ENCODE measurements around the gene TUBGCP3.
"Not testable (repeated sequence)": the region's sequence is repeated elsewhere in the genome, so short reads cannot be mapped to it uniquely, and the experiment has no call there.

TUBGCP3 gene

DNA sequence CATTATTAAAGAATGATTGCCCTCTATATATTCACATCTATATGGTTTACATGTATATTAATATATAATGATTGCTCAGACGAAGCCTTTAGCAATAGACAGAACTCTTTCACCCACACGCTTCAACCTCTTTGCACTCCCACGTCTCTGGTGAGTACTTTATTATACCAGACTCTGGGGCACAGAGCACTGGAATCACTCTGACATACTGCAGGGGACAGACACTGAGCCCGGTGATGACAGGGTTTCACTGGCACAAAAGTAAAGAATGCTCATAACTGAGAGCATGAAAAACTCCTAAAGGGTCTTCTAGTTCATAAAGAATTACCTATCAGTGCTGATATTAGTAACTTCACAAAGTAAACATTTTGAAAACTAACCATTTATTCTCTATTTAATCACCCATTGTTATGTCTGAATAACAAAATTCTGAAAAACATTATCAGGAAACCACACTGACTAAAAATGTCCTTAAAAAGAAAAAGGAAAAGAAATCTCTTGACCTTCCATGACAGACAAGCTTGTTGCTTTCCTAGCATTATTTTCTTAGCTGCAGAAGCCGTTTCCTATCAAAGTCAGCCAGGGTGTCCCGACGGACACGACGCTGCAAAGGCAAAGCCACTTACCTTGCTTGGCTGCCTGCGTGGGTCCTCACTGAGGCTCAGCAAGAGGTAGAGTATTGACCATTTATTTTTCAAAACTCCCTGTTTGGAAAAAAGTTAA is 29.1 kb downstream of the TUBGCP3 start:
- H3K4me3 ChIP-seq (ENCODE audit: low read depth, low read length): no peak overlapping the region
- no peak for DNase-seq (ENCODE audit: low read depth)
- TF ChIP-seq, protein P1, sequence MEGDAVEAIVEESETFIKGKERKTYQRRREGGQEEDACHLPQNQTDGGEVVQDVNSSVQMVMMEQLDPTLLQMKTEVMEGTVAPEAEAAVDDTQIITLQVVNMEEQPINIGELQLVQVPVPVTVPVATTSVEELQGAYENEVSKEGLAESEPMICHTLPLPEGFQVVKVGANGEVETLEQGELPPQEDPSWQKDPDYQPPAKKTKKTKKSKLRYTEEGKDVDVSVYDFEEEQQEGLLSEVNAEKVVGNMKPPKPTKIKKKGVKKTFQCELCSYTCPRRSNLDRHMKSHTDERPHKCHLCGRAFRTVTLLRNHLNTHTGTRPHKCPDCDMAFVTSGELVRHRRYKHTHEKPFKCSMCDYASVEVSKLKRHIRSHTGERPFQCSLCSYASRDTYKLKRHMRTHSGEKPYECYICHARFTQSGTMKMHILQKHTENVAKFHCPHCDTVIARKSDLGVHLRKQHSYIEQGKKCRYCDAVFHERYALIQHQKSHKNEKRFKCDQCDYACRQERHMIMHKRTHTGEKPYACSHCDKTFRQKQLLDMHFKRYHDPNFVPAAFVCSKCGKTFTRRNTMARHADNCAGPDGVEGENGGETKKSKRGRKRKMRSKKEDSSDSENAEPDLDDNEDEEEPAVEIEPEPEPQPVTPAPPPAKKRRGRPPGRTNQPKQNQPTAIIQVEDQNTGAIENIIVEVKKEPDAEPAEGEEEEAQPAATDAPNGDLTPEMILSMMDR (conservative IDR thresholded peaks at IDR 0.05; ENCODE audit: low read depth, low read length): no peak

DNA sequence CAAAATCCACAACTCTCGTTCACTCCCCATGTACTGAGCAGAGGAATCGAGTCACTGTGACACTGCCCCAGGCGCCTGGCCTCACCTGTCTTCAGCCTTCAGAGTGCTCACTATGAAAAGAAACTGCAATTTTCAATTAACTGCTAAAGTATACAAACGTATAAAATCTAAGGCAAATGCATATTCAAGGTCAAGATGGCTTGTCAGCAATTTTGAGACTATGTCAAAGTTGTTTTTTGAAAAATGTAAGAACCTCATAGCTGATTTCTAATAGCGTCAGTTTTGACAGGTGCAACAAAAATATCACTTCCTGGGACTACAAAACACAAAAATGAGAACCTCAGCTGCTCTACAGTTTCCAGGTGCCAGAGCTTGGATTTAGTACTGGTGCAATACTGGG is 31.4 kb downstream of the TUBGCP3 start:
- DNase-seq (ENCODE audit: low read depth): no peak
- H3K4me3 ChIP-seq (ENCODE audit: low read depth, low read length): no peak overlapping the region
- TF ChIP-seq, protein P1 (conservative IDR thresholded peaks at IDR 0.05; ENCODE audit: low read depth, low read length): no peak

DNA sequence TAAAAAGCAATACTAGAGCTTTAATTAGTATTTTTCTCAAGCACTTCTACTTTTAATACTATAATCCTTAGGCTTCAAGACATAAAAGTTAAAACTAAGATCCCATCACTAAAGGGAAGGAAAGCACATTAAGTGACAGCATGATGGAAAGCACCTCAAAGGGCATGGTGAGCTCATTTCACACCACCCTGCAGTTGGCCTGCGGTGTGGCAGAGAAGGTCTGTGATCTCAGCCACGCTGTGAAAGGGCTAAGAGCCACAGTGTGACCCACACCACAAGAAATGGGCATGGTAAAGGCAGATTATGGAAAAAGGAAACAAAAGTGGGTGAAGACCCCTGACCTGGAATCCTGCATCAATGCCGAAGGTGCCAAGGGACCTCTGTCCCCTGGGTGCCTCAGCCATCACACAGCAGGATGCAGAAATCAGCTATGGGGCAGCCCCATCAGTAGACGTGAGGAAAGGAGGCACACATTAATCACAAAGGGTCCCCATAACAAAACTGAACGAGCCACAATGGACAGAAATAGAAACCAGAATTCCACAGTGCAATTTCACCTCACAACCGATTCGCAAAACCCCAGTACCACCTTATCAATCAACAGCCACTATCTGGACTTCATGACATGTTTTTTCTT is 33.6 kb downstream of the TUBGCP3 start:
- TF ChIP-seq, protein P1 (conservative IDR thresholded peaks at IDR 0.05; ENCODE audit: low read depth, low read length): no peak
- DNase-seq (ENCODE audit: low read depth): no peak
- no peak overlapping the region for H3K4me3 ChIP-seq (ENCODE audit: low read depth, low read length)

DNA sequence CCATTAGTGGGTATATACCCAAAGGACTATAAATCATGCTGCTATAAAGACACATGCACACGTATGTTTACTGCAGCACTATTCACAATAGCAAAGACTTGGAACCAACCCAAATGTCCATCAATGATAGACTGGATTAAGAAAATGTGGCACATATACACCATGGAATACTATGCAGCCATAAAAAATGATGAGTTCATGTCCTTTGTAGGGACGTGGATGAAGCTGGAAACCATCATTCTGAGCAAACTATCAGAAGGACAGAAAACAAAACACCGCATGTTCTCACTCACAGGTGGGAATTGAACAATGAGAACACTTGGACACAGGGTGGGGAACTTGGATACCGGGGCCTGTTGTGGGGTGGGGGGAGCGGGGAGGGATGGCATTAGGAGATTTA is 39.0 kb downstream of the TUBGCP3 start:
- DNase-seq (ENCODE audit: low read depth); H3K4me3 ChIP-seq (ENCODE audit: low read depth, low read length): not testable (repeated sequence)

DNA sequence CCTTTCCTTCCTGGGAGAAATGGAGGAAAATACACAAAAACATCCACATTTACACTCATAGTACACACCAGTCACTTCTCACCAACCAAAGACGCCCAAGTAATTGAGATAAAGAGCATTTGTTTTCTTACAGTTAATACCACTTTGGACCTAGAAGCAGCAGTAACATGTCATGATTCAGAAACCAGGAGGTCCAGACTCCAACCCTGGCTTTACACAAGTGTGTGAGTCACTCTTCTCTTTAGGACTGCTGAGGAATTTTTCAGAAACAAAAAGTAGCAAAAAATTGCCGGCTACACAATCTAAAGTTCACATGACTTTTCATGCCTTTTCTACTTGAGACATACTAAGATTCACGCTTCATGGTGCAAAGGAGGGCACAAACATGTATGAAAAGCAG is 42.1 kb downstream of the TUBGCP3 start:
- TF ChIP-seq, protein P1 (conservative IDR thresholded peaks at IDR 0.05; ENCODE audit: low read depth, low read length): no peak
- no peak overlapping the region for H3K4me3 ChIP-seq (ENCODE audit: low read depth, low read length)
- peak; percentile 93 for DNase-seq (ENCODE audit: low read depth)

DNA sequence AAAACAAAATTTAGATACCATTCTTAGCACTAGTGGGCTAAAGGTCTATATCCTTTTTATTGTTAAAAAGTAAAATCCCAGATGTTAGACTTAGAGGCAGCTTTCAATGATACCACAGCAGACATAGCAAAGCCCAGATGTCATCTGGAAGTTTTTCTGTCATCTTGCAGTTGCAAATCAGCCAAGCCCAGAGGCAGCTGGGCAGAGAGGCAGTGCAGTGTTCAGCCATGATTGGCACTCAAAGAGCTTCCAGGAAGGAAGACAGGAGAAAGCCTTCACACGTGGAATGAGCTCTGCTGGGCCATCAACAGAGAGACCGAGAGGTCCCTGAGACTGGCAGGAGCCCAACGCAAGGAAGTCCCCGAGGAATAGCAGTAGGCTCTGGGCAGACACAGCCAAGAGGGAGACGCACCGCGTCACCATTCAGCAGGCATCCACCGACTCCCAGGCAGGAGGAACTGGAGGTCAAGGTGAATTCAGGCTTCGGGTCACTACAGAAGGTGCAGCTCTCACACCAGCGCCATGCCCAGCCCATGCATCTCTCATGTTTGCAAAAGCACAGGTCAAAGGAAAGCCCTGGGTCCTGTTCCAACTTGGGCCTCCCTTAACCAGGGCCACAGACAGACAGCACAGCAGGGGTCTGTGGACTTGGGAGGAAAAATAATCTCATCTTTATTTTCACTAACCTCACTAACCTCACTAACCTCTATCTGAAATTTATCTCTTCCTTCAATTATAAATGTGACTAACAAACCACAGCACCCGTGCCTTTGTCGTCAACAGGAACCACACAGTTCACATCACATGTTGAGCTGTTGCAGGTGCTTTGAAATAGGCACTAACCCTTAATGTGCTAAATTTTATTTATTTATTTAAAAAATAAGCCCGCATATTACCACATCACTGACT is 54.9 kb downstream of the TUBGCP3 start:
- DNase-seq (ENCODE audit: low read depth): peak; percentile 2
- TF ChIP-seq, protein P1 (conservative IDR thresholded peaks at IDR 0.05; ENCODE audit: low read depth, low read length): no peak

DNA sequence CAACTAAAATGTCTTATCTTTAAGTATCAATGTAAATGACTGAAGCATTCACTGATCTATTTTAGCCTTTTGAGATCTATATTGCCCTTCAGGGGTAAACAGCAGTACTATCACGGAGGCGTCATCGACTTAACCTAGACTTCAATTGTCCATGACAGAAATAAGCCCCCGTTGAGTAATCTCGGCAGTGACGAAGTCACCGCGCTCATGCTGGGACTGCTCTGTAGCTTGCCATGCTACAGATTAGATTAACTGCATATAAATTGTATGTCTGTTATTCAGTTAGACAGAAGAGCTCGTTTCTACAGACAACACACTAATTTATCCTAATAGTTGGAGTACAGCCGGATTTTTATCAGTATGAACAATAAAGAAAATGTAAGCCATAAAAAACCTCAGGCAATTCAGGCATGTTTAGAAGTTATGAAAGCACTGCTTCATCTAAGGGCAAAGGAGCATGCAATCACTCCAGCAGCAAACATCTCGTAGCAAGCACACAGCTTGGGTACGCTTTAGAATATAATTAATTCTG is 56.6 kb downstream of the TUBGCP3 start:
- TF ChIP-seq, protein P1 (conservative IDR thresholded peaks at IDR 0.05; ENCODE audit: low read depth, low read length): no peak
- no peak overlapping the region for H3K4me3 ChIP-seq (ENCODE audit: low read depth, low read length)

More for the DNA sequence above, 54.9 kb downstream of the TUBGCP3 start:
- no peak overlapping the region for H3K4me3 ChIP-seq (ENCODE audit: low read depth, low read length)

More for the DNA sequence above, 56.6 kb downstream of the TUBGCP3 start:
- no peak for DNase-seq (ENCODE audit: low read depth)
